Measurements from ENCODE around the gene LRRIQ1. TPM values are rescaled to one million over a fixed set of nuclear protein-coding genes. Genes with fewer than 3 reads are reported as not detected.
"Not testable (repeated sequence)": the region's sequence is repeated elsewhere in the genome, so short reads cannot be mapped to it uniquely, and the experiment has no call there.

Gene LRRIQ1
- total RNA-seq, 3 donors from 2014 or later (not counting 1 experiment from before 2014, with no cell fraction given) = not detected

DNA sequence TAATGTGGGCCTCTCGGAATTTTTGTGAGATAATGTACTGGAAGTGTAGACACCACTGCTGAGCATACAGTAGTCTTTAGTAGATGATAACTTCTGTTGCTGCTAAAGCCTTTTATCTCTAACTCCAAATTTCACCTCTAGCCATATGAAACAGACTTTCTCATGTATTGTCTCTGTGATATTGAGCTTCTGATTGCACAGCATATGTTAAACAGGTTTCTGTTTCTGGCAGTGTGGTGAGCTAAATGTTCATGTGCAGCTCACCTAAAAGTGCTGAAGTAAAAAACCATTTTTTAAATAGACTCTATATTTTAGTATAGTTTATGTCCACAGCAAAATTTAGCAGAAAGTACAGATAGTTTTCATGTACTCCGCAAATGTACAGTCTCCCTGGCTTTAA lies 154.6 kb downstream of the LRRIQ1 start:
- TF ChIP-seq, protein P1, sequence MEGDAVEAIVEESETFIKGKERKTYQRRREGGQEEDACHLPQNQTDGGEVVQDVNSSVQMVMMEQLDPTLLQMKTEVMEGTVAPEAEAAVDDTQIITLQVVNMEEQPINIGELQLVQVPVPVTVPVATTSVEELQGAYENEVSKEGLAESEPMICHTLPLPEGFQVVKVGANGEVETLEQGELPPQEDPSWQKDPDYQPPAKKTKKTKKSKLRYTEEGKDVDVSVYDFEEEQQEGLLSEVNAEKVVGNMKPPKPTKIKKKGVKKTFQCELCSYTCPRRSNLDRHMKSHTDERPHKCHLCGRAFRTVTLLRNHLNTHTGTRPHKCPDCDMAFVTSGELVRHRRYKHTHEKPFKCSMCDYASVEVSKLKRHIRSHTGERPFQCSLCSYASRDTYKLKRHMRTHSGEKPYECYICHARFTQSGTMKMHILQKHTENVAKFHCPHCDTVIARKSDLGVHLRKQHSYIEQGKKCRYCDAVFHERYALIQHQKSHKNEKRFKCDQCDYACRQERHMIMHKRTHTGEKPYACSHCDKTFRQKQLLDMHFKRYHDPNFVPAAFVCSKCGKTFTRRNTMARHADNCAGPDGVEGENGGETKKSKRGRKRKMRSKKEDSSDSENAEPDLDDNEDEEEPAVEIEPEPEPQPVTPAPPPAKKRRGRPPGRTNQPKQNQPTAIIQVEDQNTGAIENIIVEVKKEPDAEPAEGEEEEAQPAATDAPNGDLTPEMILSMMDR (IDR thresholded peaks at IDR 0.05) = no peak
- no peak for DNase-seq
- 100% methylated on average over 1 of the region's 2 CpGs for WGBS (ENCODE audit: insufficient coverage)
- intact Hi-C loops (cut with micrococcal nuclease) = no loop called here
- Mint-ChIP-seq H3K36me3 (no peaks in the 10 kb centered on the region), H3K9me3 (peaks cover 5 to 6% of the 10 kb centered on the region in 2 donors), H3K27me3 (ENCODE audit: low read depth in 2 of 2) (no peaks in the 10 kb centered on the region), H3K4me1 (no peaks in the 10 kb centered on the region), H3K4me3 (no peak overlapping the region), H3K27ac (no peak overlapping the region)
- Histone ChIP-seq H3K4me1 (ENCODE audit: control insufficient read depth, insufficient read depth, low read length) (no peaks in the 10 kb centered on the region), H3K27me3 (ENCODE audit: control insufficient read depth, insufficient read depth, low read length) (no peaks in the 10 kb centered on the region), H3K36me3 (ENCODE audit: control insufficient read depth, insufficient read depth, low read length) (no peaks in the 10 kb centered on the region), H3K27ac (ENCODE audit: low read length) (no peak overlapping the region), H3K4me3 (ENCODE audit: low read length) (no peak overlapping the region), H3K9me3 (ENCODE audit: control insufficient read depth, insufficient read depth, low read length) (no peaks in the 10 kb centered on the region)
- no peak for ATAC-seq

DNA sequence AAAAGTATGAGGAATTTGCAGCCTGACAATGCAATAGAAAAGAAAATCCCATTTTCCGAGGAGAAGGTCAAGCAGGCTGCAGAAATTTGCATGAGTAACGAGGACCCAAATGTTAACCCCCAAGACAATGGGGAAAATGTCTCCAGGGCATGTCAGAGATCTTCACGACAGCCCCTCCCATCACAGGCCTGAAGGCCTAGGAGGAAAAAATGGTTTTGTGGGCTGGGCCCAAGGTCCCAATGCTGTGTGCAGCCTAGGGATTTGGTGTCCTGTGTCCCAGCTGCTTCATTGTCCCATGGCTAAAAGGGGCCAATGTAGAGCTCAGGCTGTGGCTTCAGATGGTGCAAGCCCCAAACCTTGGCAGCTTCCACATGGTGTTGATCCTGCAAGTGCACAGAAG lies 167.7 kb downstream of the LRRIQ1 start:
- H3K27ac ChIP-seq (ENCODE audit: low read length); H3K4me1 Mint-ChIP-seq; DNase-seq; H3K27me3 ChIP-seq (ENCODE audit: control insufficient read depth, insufficient read depth, low read length); H3K27me3 Mint-ChIP-seq (ENCODE audit: low read depth in 2 of 2); ATAC-seq; H3K4me3 ChIP-seq (ENCODE audit: low read length); H3K4me3 Mint-ChIP-seq; H3K4me1 ChIP-seq (ENCODE audit: control insufficient read depth, insufficient read depth, low read length); H3K27ac Mint-ChIP-seq; H3K36me3 ChIP-seq (ENCODE audit: control insufficient read depth, insufficient read depth, low read length): not testable (repeated sequence)
- peaks cover 13% of the 10 kb centered on the region for H3K9me3 ChIP-seq (ENCODE audit: control insufficient read depth, insufficient read depth, low read length)
- Mint-ChIP-seq H3K36me3 (peaks cover 16% of the 10 kb centered on the region), H3K9me3 (peaks cover 14 to 15% of the 10 kb centered on the region in 2 donors)
- 77% methylated on average over 3 of the region's 3 CpGs for WGBS (ENCODE audit: insufficient coverage)
- intact Hi-C loops (cut with micrococcal nuclease) = loop anchor here (2.0 kb wide), 1 partner anchor 73 kb away; no protein-coding TSS in a partner anchor

DNA sequence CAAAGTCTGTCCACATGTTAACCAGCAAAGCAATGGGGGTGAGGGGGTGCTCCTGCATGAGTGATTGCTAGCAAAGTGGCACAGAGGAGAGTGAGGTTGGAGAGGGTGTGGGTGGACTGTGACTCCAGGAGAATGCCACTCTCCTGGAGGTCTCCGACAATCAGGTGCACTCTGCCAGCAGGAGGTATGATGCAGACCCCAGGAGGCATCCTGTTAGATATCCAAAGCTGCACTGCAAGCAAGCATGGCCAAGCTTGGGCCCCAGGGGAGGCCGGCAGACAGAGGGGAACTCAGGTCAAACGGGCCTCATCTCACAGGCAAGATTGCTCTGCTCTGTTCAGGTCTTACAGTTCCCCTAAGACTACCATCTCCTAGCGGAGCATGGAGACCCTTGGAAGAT lies 170.4 kb downstream of the LRRIQ1 start:
- DNase-seq (no peak), ATAC-seq (no peak)
- Histone ChIP-seq H3K4me1 (ENCODE audit: control insufficient read depth, insufficient read depth, low read length) (no peaks in the 10 kb centered on the region), H3K9me3 (ENCODE audit: control insufficient read depth, insufficient read depth, low read length) (peaks cover 13% of the 10 kb centered on the region), H3K27ac (ENCODE audit: low read length) (no peak overlapping the region), H3K27me3 (ENCODE audit: control insufficient read depth, insufficient read depth, low read length) (no peaks in the 10 kb centered on the region), H3K36me3 (ENCODE audit: control insufficient read depth, insufficient read depth, low read length) (no peaks in the 10 kb centered on the region), H3K4me3 (ENCODE audit: low read length) (no peak overlapping the region)
- 87% methylated on average over 4 of the region's 4 CpGs for WGBS (ENCODE audit: insufficient coverage)
- Mint-ChIP-seq H3K27me3 (ENCODE audit: low read depth in 2 of 2) (no peaks in the 10 kb centered on the region), H3K4me3 (no peak overlapping the region), H3K36me3 (peaks cover 11% of the 10 kb centered on the region), H3K9me3 (peaks cover 15 to 16% of the 10 kb centered on the region in 2 donors), H3K27ac (no peak overlapping the region), H3K4me1 (no peaks in the 10 kb centered on the region)
- intact Hi-C loops (cut with micrococcal nuclease) = no loop called here
- TF ChIP-seq, protein P1 (IDR thresholded peaks at IDR 0.05) = no peak

DNA sequence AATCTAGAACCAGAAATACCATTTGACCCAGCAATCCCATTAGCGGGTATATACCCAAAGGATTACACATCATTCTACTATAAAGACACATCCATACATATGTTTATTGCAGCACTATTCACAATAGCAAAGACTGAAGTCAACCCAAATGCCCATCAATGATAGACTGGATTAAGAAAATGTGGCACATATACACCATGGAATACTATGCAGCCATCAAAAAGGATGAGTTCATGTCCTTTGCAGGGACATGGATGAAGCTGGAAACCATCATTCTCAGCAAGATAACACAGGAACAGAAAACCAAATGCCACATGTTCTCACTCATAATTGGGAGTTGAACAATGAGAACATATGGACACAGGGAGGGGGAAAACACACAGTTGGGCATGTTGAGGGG lies 188.2 kb downstream of the LRRIQ1 start:
- H3K4me1 ChIP-seq (ENCODE audit: control insufficient read depth, insufficient read depth, low read length); H3K4me3 ChIP-seq (ENCODE audit: low read length); H3K36me3 ChIP-seq (ENCODE audit: control insufficient read depth, insufficient read depth, low read length); H3K36me3 Mint-ChIP-seq; intact Hi-C loops (cut with micrococcal nuclease); H3K9me3 ChIP-seq (ENCODE audit: control insufficient read depth, insufficient read depth, low read length); H3K27me3 Mint-ChIP-seq (ENCODE audit: low read depth in 2 of 2); H3K27ac ChIP-seq (ENCODE audit: low read length); H3K4me1 Mint-ChIP-seq; ATAC-seq; H3K27me3 ChIP-seq (ENCODE audit: control insufficient read depth, insufficient read depth, low read length); H3K4me3 Mint-ChIP-seq; DNase-seq; H3K27ac Mint-ChIP-seq: not testable (repeated sequence)
- 100% methylated on average over 1 of the region's 1 CpG for WGBS (ENCODE audit: insufficient coverage)
- peaks cover 18 to 20% of the 10 kb centered on the region in 2 donors for H3K9me3 Mint-ChIP-seq

Data from natural killer cell (primary cell).